OCI-LY7 (cell line): Measurements from ENCODE around the gene XRCC5. TPM values are rescaled to one million over a fixed set of nuclear protein-coding genes. Genes with fewer than 3 reads are reported as not detected.

ENCODE experiments used
- BruUV-seq: library from RNA; stranded (reverse); fragments of 400-500 nt; replicated peaks from 2 replicates; lab custom pipeline; 2021; lab: Mats Ljungman, UMichigan
- CTCF ChIA-PET: fragments of 300-600 bp; sonication (Branson Sonifier 250); formaldehyde crosslinking; loops from one replicate; lab custom pipeline; 2022; ENCODE audit warnings: antibody characterized with exemption; ENCODE audit not compliant: unreplicated experiment; lab: Charles Lee
- POLR2A ChIA-PET: fragments of 300-600 bp; sonication (Branson Sonifier 250); formaldehyde crosslinking; loops from one replicate; lab custom pipeline; 2022; ENCODE audit warnings: antibody characterized with exemption; lab: Charles Lee
- DNase-seq: peaks from one replicate; pipeline ENCODE4 v3.0.0-alpha.2; 2015; ENCODE audit warnings: low spot score
- H2AFZ ChIP-seq: fragments of 200-600 bp; sonication (generic), shearing (Covaris generic); 2 replicates; pipeline ENCODE4 v1.6.1; 2014; ENCODE audit warnings: mild to moderate bottlenecking, antibody characterized with exemption, low read length, moderate library complexity
- H3K27ac ChIP-seq: fragments of 200-600 bp; sonication (generic); 2 replicates; pipeline ENCODE4 v1.5.1; 2014; ENCODE audit warnings: mixed run types, low read depth, mild to moderate bottlenecking, moderate library complexity, low read length, inconsistent platforms; ENCODE audit not compliant: poor library complexity, severe bottlenecking
- H3K36me3 ChIP-seq: fragments of 200-600 bp; sonication (generic); 2 replicates; pipeline ENCODE4 v1.6.1; 2014; ENCODE audit warnings: mild to moderate bottlenecking, antibody characterized with exemption, low read length, moderate library complexity, mixed read lengths; ENCODE audit not compliant: insufficient read depth
- H3K4me1 ChIP-seq: fragments of 200-600 bp; sonication (generic); 2 replicates; pipeline ENCODE4 v1.5.1; 2014; ENCODE audit warnings: mild to moderate bottlenecking, low read length; ENCODE audit not compliant: insufficient read depth, poor library complexity, severe bottlenecking
- H3K4me2 ChIP-seq: fragments of 200-600 bp; sonication (generic); 2 replicates; pipeline ENCODE4 v1.6.1; 2014; ENCODE audit warnings: mild to moderate bottlenecking, low read length
- H3K4me3 ChIP-seq: fragments of 200-600 bp; sonication (generic); 2 replicates; pipeline ENCODE4 v1.5.1; 2014; ENCODE audit warnings: mild to moderate bottlenecking, low read depth, low read length; ENCODE audit not compliant: poor library complexity, severe bottlenecking
- H3K79me2 ChIP-seq: fragments of 200-600 bp; sonication (generic); 2 replicates; pipeline ENCODE4 v1.6.1; 2016; ENCODE audit warnings: low read depth, mild to moderate bottlenecking, low read length, moderate library complexity, mixed read lengths; ENCODE audit not compliant: insufficient read depth
- H3K9me2 ChIP-seq: fragments of 200-600 bp; sonication (generic); 2 replicates; pipeline ENCODE4 v1.6.1; 2016; ENCODE audit warnings: mild to moderate bottlenecking, low read length, mixed read lengths; ENCODE audit not compliant: insufficient read depth
- H3K9me3 ChIP-seq: fragments of 200-600 bp; sonication (generic); 2 replicates; pipeline ENCODE4 v1.6.1; 2014; ENCODE audit warnings: mild to moderate bottlenecking, mixed run types, low read length, mixed read lengths
- H4K20me1 ChIP-seq: fragments of 200-600 bp; sonication (generic); 2 replicates; pipeline ENCODE4 v1.6.1; 2014; ENCODE audit warnings: mild to moderate bottlenecking, antibody characterized with exemption, low read length, moderate library complexity, mixed read lengths; ENCODE audit not compliant: insufficient read depth
- EZH2phosphoT487 ChIP-seq: fragments of 200-600 bp; sonication (generic); IDR thresholded peaks from 2 replicates; pipeline ENCODE4 v1.6.1; 2018; ENCODE audit warnings: low read depth, borderline replicate concordance, mild to moderate bottlenecking, mixed run types, antibody characterized with exemption, low read length, moderate library complexity, mixed read lengths
- intact Hi-C: fragments of 100-400 bp; cut with micrococcal nuclease; formaldehyde crosslinking; loops from one replicate; pipeline ENCODE4 v1.10.0; 2022; ENCODE audit not compliant: unreplicated experiment
- total RNA-seq, 2 experiments: library from RNA; depleted of rRNA in 1 of 2; stranded (reverse); fragments of >200 nt in 1 of 2; shearing (Covaris generic) in 1 of 2; gene quantifications; 2 replicates each; pipeline ENCODE4 v1.2.3, GENCODE V29; 2014 to 2022
- TF ChIP-seq, protein P1 (sequence below): fragments of 200-600 bp; sonication (generic); conservative IDR thresholded peaks from 2 replicates; pipeline ENCODE4 v1.5.1; 2014; ENCODE audit warnings: mild to moderate bottlenecking, antibody characterized with exemption, low read length, moderate library complexity, mixed read lengths

Gene XRCC5
- total RNA-seq, 2 experiments from 2014 or later: 174 to 344 TPM

DNA sequence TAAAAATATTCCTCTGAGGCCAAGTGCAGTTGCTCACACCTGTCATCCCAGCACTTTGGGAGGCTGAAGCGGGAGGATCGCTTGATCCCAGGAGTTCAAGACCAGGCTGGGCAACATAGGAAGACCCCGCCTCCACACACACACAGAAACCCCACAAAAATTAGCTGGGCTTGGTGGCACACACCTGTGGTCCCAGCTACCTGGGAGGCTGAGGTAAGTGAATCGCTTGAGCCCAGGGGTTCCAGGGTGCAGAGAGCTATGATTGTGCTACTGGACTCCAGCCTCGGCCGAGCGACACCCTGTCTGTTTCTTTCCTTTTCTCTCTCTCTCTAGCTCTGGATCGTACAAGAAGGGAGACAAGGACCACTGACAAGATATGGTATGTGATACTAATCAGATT, 1.8 kb upstream of the XRCC5 start:
- ChIA-PET CTCF (interaction anchor here (0.9 kb wide), 1 partner anchor 23 kb away, joined by 4 read pairs; no protein-coding TSS in a partner anchor), POLR2A (interaction anchor here (1.3 to 1.9 kb wide), 3 partner anchors 10 to 30 kb away, joined by 3 to 5 read pairs (median 5); no protein-coding TSS in a partner anchor)
- H3K9me2 ChIP-seq: no peaks in the 10 kb centered on the region
- H3K27ac ChIP-seq: no peak overlapping the region
- no peak for TF ChIP-seq EZH2phosphoT487
- TF ChIP-seq, protein P1, sequence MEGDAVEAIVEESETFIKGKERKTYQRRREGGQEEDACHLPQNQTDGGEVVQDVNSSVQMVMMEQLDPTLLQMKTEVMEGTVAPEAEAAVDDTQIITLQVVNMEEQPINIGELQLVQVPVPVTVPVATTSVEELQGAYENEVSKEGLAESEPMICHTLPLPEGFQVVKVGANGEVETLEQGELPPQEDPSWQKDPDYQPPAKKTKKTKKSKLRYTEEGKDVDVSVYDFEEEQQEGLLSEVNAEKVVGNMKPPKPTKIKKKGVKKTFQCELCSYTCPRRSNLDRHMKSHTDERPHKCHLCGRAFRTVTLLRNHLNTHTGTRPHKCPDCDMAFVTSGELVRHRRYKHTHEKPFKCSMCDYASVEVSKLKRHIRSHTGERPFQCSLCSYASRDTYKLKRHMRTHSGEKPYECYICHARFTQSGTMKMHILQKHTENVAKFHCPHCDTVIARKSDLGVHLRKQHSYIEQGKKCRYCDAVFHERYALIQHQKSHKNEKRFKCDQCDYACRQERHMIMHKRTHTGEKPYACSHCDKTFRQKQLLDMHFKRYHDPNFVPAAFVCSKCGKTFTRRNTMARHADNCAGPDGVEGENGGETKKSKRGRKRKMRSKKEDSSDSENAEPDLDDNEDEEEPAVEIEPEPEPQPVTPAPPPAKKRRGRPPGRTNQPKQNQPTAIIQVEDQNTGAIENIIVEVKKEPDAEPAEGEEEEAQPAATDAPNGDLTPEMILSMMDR: no peak
- peaks cover 29% of the 10 kb centered on the region for H3K4me1 ChIP-seq
- peaks cover 18% of the 10 kb centered on the region; the same call in 1 of the 2 replicates for H4K20me1 ChIP-seq
- no peak overlapping the region for H3K4me2 ChIP-seq
- intact Hi-C loops: loop anchor here (10.0 kb wide), 1 partner anchor 1303 kb away; the partner anchor contains the start of gene BARD1
- H2AFZ ChIP-seq: no peak overlapping the region
- H3K9me3 ChIP-seq: no peaks in the 10 kb centered on the region
- DNase-seq: no peak
- H3K36me3 ChIP-seq: peaks cover 22% of the 10 kb centered on the region
- no TSS peak for BruUV-seq
- H3K4me3 ChIP-seq: no peak overlapping the region
- H3K79me2 ChIP-seq: peaks cover 31% of the 10 kb centered on the region

DNA sequence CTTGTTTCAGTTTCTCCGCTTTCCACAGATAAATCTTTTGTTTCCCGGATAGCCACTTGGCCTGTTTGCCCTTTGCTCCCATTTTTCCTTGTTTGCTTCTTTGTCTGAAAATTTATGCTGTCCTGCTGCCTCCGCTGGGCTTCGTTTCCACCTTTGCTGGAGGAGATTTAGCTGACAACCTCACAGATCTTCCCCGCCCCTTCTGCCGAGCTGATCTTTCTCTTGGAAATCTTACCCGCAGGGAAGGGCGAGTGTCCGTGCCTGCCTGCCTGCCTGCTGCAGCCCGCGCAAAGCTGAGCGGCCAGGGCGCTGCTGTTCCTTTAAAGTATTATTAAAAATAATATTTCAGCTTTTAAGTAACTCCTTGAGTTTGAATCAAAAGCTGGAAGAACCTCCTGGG, 1.4 kb upstream of the XRCC5 start:
- no peak overlapping the region for H2AFZ ChIP-seq
- no TSS peak for BruUV-seq

More for the DNA sequence above, 1.4 kb upstream of the XRCC5 start:
- Histone ChIP-seq H3K9me3 (no peaks in the 10 kb centered on the region), H4K20me1 (peaks cover 18% of the 10 kb centered on the region; the same call in 1 of the 2 replicates), H3K79me2 (peaks cover 36% of the 10 kb centered on the region), H3K27ac (no peak overlapping the region), H3K9me2 (no peaks in the 10 kb centered on the region), H3K36me3 (peaks cover 27% of the 10 kb centered on the region), H3K4me2 (no peak overlapping the region), H3K4me1 (peaks cover 34% of the 10 kb centered on the region), H3K4me3 (no peak overlapping the region)
- intact Hi-C loops: loop anchor here (2.0 to 10.0 kb wide), 2 partner anchors 391 to 1303 kb away; partner anchors contain the start of genes BARD1 and RPL37A
- POLR2A ChIA-PET: interaction anchor here (0.6 to 1.9 kb wide), 6 partner anchors 10 to 304 kb away, joined by 4 to 5 read pairs (median 5); partner anchors contain the start of gene SMARCAL1
- CTCF ChIA-PET: interaction anchor here (0.5 to 0.9 kb wide), 2 partner anchors 23 to 92 kb away, joined by 3 to 4 read pairs; no protein-coding TSS in a partner anchor
- TF ChIP-seq, protein P1: no peak
- TF ChIP-seq EZH2phosphoT487: no peak
- no peak for DNase-seq
